SK-N-SH (cell line): ENCODE measurements around the gene UNK. TPM values are rescaled to one million over a fixed set of nuclear protein-coding genes. Genes with fewer than 3 reads are reported as not detected.

Experiments
- CHD2 ChIP-seq: fragments of 150-350 bp; IDR thresholded peaks from 2 replicates; pipeline ENCODE4 v1.6.1; 2018; ENCODE audit warnings: low read length; ENCODE audit not compliant: partially characterized antibody
- EP300 ChIP-seq, 2 experiments: IDR thresholded peaks; 2 replicates each; pipeline versions ENCODE4 v1.4.0 to v1.6.1; 2012; ENCODE audit warnings: borderline replicate concordance in 1 of 2, low read depth in 1 of 2, low read length in 1 of 2
- EZH2phosphoT487 ChIP-seq: fragments of 200-600 bp; sonication (generic); IDR thresholded peaks from 2 replicates; pipeline ENCODE4 v1.6.1; 2017; ENCODE audit warnings: low read depth, mixed run types, mild to moderate bottlenecking, antibody characterized with exemption, moderate library complexity, borderline replicate concordance
- GATA2 ChIP-seq: sonication (generic); formaldehyde crosslinking; IDR thresholded peaks from 2 replicates; pipeline ENCODE4 v1.5.0; 2020; ENCODE audit warnings: mild to moderate bottlenecking, missing genetic modification reagents
- MAX ChIP-seq: IDR thresholded peaks from 2 replicates; pipeline ENCODE4 v1.4.0; 2012; ENCODE audit warnings: low read depth
- MEF2A ChIP-seq: IDR thresholded peaks from 2 replicates; pipeline ENCODE4 v1.4.0; 2012; ENCODE audit warnings: low read depth, borderline replicate concordance
- NRF1 ChIP-seq: IDR thresholded peaks from 2 replicates; pipeline ENCODE4 v1.6.1; 2012; ENCODE audit warnings: low read depth, mild to moderate bottlenecking, low read length
- POLR2AphosphoS5 ChIP-seq: IDR thresholded peaks from 2 replicates; pipeline ENCODE4 v1.6.1; 2012; ENCODE audit warnings: low read depth, low read length
- RFX5 ChIP-seq: IDR thresholded peaks from 2 replicates; pipeline ENCODE4 v1.6.1; 2012; ENCODE audit warnings: mild to moderate bottlenecking, improper control_type of control experiment, low read length
- RXRA ChIP-seq: IDR thresholded peaks from 2 replicates; pipeline ENCODE4 v1.4.0; 2012; ENCODE audit warnings: low read depth, mild to moderate bottlenecking, borderline replicate concordance
- SIN3A ChIP-seq: IDR thresholded peaks from 2 replicates; pipeline ENCODE4 v1.6.1; 2012; ENCODE audit warnings: low read depth, mild to moderate bottlenecking, low read length, moderate library complexity, borderline replicate concordance
- SMC3 ChIP-seq: IDR thresholded peaks from 2 replicates; pipeline ENCODE4 v1.6.1; 2012; ENCODE audit warnings: low read depth, low read length, improper control_type of control experiment
- TAF1 ChIP-seq: IDR thresholded peaks from 2 replicates; pipeline ENCODE4 v1.6.1; 2012; ENCODE audit warnings: low read depth, mild to moderate bottlenecking, low read length, moderate library complexity, borderline replicate concordance
- TCF12 ChIP-seq: IDR thresholded peaks from 2 replicates; pipeline ENCODE4 v1.4.0; 2012
- TEAD4 ChIP-seq: IDR thresholded peaks from 2 replicates; pipeline ENCODE4 v1.4.0; 2012; ENCODE audit warnings: mild to moderate bottlenecking, borderline replicate concordance; ENCODE audit not compliant: insufficient read depth
- USF1 ChIP-seq: IDR thresholded peaks from 2 replicates; pipeline ENCODE4 v1.4.0; 2012; ENCODE audit warnings: low read depth, borderline replicate concordance
- USF2 ChIP-seq: fragments of 150-350 bp; IDR thresholded peaks from 2 replicates; pipeline ENCODE4 v1.6.1; 2017; ENCODE audit warnings: antibody characterized with exemption, low read length, low read depth, borderline replicate concordance
- polyA plus RNA-seq, 3 experiments: library from polyadenylated mRNA; depleted of rRNA; stranded (reverse); fragments of >200 nt; gene quantifications; 2 replicates each; pipeline ENCODE4 v1.2.3, GENCODE V29; 2012
- TF ChIP-seq, protein P1 (sequence below): fragments of 200-600 bp; sonication (generic); IDR thresholded peaks from 2 replicates; pipeline ENCODE4 v1.6.1; 2017; ENCODE audit warnings: antibody characterized with exemption, mild to moderate bottlenecking, moderate library complexity

The UNK gene
- polyA plus RNA-seq, 1 of the 3 experiments (the other 2 are of a cell fraction) = 24.8 TPM

DNA sequence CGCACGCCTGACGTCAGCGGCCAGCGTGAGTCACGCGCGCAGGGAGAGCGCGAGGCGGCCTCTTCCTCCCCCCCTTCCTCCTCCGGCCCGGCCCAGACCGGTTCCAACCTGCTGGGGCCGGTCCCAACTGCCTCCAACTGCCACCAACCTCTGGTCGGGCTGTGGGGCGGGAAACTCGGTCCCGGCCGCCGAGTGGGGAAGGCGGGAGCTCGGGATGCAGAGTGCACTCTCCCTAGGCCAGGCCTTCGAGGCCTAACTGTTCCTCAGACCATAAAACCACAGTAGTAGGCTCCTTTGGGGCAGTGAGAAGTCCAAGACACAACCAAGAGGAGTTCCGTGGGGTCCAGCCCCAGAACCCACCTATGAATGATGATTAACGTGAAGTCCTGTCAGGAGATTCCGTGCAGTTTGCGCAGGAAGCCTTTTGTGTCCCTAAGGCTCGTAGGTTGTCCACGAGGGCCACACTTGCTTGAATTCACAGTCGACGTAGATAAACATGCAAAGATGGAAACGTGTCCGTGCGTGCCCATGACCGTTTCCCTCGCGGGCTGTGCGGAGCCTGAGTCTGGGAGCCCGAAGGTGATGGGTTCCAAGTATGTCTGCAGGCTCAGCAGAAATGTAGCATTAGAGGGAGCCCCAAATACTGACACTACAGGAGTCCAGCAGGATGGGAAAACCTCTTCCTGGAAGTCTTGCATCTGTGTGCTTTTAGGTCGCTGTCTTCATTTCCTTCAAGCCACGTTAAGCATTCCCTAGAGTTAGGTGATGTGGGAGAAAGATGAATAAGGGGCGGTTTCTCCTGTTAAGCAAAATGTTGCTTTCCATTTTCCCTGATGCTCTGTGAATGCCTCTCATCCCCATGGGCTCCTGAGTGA, 647 bp downstream of the UNK start (continued):
- no peak; the same call in 1 of the 2 replicates for TF ChIP-seq RXRA
- no peak for TF ChIP-seq SMC3
- TF ChIP-seq EP300 (IDR thresholded peaks at IDR 0.05; ENCODE audit: borderline replicate concordance in 1 of 2, low read depth in 1 of 2, low read length in 1 of 2) = peak; percentile 79 to 92; a peak in 3 of 4 replicates
- TF ChIP-seq, protein P1, sequence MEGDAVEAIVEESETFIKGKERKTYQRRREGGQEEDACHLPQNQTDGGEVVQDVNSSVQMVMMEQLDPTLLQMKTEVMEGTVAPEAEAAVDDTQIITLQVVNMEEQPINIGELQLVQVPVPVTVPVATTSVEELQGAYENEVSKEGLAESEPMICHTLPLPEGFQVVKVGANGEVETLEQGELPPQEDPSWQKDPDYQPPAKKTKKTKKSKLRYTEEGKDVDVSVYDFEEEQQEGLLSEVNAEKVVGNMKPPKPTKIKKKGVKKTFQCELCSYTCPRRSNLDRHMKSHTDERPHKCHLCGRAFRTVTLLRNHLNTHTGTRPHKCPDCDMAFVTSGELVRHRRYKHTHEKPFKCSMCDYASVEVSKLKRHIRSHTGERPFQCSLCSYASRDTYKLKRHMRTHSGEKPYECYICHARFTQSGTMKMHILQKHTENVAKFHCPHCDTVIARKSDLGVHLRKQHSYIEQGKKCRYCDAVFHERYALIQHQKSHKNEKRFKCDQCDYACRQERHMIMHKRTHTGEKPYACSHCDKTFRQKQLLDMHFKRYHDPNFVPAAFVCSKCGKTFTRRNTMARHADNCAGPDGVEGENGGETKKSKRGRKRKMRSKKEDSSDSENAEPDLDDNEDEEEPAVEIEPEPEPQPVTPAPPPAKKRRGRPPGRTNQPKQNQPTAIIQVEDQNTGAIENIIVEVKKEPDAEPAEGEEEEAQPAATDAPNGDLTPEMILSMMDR = no peak
- TF ChIP-seq NRF1 = no peak
- TF ChIP-seq USF2 = no peak
- peak; percentile 99 for TF ChIP-seq MAX
- TF ChIP-seq TCF12 = peak; percentile 49; the same call in 1 of the 2 replicates
- TF ChIP-seq POLR2AphosphoS5 = peak; percentile 75
- 0 out of 2 replicates have a peak, but pooled peaks have one; percentile 26 for TF ChIP-seq GATA2 (CRISPR knock-in tag)
- no peak for TF ChIP-seq MEF2A
- peak; percentile 87; the same call in 1 of the 2 replicates for TF ChIP-seq SIN3A
- TF ChIP-seq CHD2 = no peak
- no peak for TF ChIP-seq TEAD4
- no peak for TF ChIP-seq EZH2phosphoT487
- peak; percentile 78 for TF ChIP-seq USF1
- peak; percentile 95 for TF ChIP-seq TAF1
- no peak for TF ChIP-seq RFX5
